OCI-LY1 (cell line): Measurements from ENCODE around the gene SEZ6.

Experiments used
- CTCF ChIP-seq: fragments of 200-600 bp; sonication (generic), shearing (Covaris generic); IDR thresholded peaks from 2 replicates; pipeline ENCODE4 v1.5.1; 2017; ENCODE audit warnings: mild to moderate bottlenecking, antibody characterized with exemption, low read length, moderate library complexity, mixed read lengths
- EZH2 ChIP-seq: fragments of 200-600 bp; sonication (generic), shearing (Covaris generic); IDR thresholded peaks from 2 replicates; pipeline ENCODE4 v1.8.0; 2017; ENCODE audit warnings: borderline replicate concordance, mixed run types, mild to moderate bottlenecking, antibody characterized with exemption, low read length, moderate library complexity, mixed read lengths

- TF ChIP-seq CTCF (no peak), EZH2 (no peak)
These were observed 1.6 kb downstream of the SEZ6 start for GRCh38 chr17:29004081-29004692.
